HG02678 (cell line): Measurements from ENCODE around the gene OBP2A.
"Not testable (repeated sequence)": the region's sequence is repeated elsewhere in the genome, so short reads cannot be mapped to it uniquely, and the experiment has no call there.

Source experiments
- ATAC-seq: cut with Tn5 transposase; IDR thresholded peaks from one replicate; pipeline ENCODE4 v1.9.1; 2021; ENCODE audit warnings: mild to moderate bottlenecking, moderate library complexity; ENCODE audit not compliant: unreplicated experiment

The OBP2A gene

GRCh38 chr9:135509458-135509857 is 36.5 kb upstream of the OBP2A start:
- ATAC-seq, result no peak

DNA sequence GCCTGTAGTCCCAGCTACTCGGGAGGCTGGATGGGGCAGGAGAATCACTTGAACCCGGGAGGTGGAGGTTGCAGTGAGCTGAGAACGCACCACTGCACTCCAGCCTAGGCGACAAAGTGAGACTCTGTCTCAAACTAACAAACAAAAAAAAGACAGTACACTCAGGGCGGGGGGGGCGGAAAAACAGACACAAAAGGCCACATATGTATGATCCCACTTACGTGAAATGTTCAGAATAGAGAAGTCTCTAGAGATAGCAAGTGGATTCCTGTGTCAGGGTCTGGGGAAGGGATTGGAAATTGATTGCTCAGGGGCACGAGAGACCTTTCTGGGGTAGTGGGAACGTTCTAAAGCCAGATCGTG is 33.7 kb upstream of the OBP2A start:
- no peak for ATAC-seq

DNA sequence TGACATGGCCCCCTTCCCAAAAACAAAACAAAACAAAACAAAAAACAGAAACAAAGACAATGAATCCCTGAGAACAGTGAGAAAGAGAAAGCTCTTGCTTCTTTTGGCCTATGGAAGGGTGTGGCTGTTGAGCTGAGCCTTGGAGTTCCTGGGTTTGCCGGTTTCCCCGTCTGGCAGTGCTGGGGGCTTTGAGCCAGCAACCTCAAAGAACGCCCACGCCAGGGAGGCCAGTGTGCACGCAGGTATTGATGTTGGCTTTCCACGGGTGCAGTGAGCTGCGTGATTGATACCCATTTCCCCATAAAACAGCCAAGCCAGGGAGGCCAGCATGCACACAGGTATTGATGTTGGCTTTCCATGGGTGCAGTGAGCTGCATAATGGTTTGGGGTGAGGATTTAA is 33.0 kb upstream of the OBP2A start:
- ATAC-seq, result no peak

DNA sequence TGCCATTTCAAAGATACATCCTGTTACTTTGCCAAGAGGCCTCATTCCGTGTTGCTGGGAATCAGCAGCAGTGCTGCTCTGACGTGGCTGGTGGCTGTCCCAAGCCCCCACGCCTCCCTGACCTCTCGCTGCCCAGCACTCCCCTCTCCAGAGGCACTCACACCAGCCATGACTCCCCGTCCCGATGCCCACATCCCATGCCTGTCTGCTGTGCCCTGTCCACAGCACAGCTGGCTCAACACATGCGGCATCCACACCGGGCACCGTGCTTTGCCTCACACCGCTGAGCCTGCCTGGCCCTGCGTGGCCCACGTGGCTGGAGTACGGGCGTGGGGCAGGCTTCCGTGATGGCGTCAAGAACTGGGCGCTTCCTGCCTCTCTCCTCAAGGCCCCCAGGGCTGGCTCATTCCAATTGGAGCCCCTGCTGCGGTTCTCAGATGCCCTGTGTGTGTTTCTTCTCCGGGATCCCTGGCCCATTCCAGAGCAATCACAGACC is 32.5 kb upstream of the OBP2A start:
- no peak for ATAC-seq

DNA sequence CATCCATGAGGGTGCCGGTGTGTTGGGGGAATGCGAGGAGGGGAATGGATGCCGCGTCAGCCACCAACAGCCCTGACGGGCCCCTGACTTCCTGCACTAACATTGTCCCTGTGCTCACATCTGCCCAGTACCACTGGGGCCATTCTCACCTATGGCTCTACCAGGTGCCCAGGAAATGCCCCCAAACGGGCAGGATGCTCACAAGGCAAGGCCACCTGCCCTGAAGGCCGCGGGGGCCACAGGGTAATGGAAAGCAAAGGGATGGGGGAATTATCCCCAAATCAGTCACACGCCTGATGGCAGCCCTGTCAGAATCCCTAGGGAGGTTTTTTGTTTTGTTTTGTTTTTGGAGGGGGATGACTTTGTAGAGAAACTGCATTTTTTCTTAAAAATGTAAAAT is 32.0 kb upstream of the OBP2A start:
- ATAC-seq, result not testable (repeated sequence)

GRCh38 chr9:135514342-135515082 is 31.4 kb upstream of the OBP2A start:
- ATAC-seq, result no peak

DNA sequence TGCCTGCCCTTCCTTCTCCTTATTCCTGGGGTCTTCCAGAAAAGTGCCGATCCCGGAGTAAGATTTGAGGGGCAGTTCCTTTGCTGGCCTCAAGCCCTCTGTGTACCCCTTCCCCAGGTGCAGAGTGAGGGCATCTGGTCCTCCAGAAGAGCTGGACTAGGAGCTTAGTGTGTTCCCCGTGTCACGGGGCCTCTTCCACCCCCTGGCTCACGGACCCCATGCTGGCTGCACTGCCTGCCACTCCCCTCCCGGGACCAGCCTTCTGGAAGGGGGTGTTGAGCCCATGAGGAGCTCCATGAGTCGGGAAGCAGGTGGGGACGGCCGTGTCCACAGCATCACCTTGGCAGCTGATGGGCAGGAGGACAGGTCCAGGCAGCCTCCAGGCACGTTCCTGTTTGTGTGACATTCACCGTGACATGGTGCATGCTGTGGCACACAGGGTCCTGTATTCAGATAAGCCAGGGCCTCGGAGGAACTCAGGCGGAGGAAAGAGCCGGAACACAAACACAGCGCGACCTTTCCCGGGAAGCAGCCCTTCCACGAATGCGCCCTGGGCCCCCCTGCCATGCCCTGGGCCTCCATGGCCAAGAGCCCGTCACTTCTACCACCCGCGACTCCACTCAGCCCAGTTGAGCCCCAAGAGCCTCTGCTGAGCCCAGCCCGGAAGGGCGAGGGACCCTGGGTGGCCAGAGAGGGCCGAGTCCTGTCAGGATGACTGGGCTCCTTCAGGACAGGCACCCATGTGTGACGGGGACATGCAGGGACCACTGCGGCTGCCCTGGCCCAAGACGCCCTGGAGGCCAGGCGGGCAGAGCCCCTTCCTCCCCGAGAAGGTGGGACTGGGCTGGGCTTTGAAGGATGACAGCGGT is 30.6 kb upstream of the OBP2A start:
- ATAC-seq, result no peak

- ATAC-seq, result no peak
Measured at GRCh38 chr9:135516132-135516860, 29.6 kb upstream of the OBP2A start.

DNA sequence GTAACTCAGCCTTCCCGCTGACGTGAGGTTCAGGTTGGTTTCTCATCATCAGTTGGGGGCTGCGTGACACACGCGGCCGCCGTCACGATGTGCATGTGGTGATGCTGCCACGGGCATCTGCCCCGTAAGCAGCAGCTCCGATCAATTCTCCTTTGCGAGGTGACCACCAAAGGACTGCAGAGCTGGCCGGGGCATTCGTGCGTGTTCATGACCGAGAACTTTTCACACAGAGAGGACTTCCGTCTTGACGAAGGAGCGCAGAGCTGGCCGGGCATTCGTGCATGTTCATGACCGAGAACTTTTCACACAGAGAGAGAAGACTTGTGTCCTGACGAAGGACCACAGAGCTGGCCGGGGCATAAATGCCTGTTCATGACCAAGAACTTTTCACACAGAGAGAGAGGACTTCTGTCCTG is 28.5 kb upstream of the OBP2A start:
- ATAC-seq, result no peak

GRCh38 chr9:135519179-135519971 is 26.6 kb upstream of the OBP2A start:
- no peak for ATAC-seq

GRCh38 chr9:135520916-135521607 is 24.9 kb upstream of the OBP2A start, which contains the start of gene LCN1:
LCN1 (plus strand) TSS chr9:135521440; CDS start chr9:135521498, 58 bp downstream.
- no peak for ATAC-seq

DNA sequence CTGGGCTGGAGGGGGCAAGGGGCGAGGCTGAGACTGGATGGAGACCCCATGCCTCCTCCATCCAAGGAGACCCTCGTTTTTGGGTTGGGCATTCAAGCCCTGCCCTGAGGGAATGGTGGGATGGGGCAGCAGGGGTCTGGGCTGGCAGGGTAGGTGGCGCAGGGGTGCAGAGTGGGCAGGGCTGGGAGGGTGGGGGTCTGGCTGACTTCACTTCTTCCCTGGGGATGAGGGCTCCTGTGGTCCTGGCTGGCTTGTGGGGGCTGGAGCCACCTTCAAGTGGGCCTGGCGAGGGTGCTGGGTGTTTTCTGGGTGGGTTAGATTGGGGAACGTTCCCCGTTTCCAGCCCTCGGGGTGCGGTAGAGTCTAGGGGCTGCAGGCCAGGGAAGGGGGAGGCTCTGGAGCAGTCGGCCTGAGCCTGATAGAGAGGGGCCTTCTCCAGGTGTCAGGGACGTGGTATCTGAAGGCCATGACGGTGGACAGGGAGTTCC is 24.3 kb upstream of the OBP2A start:
- ATAC-seq, result no peak

DNA sequence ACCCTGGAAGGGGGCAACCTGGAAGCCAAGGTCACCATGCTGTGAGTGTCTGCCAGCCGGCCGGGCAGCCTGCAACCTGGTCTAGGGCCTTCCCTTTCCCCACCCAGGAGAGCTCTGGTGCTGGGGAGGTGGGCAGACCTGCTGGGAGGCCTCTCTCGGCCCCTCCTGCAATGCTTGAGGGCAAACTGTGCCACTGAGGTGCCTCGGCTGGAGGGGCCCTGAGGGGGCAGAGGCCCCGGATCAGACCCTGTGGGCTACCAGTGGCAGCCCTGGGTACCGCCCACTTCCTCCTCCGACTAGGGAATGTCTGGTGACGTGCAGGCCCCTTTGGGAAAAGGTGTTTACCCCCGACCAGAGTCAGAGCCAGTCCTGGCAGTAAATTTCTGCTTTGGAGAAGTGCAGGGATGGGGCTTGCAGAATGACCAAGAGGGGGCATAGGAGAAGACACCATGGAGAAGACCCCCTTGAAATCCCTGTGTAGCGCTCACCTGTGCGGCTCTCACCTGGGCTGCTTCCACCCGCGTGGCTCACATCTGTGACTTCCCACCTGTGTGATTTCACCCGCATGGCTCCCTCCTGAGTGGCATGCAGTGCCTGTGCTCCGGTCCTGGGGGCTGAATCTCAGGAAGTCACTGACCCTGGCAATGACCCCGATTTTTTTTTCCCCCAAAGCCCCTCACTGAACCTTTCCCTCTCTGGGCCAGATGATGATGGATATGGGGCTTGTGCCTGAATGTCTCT is 23.6 kb upstream of the OBP2A start:
- no peak for ATAC-seq

DNA sequence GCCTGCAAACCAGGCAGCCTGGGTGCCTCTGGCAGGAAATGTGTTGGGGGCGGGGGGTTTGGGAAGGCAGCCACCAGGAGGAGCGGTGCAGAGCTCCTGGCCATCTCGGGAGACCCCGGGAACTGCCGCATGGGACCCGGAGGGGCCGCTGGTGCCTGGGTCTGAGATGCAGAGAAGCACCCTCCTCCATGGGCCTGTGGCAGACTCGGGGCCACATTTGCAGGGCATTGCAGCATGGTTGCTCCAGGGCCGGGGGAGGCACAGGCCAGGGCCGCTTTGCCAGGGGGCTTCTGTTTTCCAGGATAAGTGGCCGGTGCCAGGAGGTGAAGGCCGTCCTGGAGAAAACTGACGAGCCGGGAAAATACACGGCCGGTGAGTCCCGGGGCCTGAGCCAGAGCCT is 23.0 kb upstream of the OBP2A start:
- no peak for ATAC-seq

DNA sequence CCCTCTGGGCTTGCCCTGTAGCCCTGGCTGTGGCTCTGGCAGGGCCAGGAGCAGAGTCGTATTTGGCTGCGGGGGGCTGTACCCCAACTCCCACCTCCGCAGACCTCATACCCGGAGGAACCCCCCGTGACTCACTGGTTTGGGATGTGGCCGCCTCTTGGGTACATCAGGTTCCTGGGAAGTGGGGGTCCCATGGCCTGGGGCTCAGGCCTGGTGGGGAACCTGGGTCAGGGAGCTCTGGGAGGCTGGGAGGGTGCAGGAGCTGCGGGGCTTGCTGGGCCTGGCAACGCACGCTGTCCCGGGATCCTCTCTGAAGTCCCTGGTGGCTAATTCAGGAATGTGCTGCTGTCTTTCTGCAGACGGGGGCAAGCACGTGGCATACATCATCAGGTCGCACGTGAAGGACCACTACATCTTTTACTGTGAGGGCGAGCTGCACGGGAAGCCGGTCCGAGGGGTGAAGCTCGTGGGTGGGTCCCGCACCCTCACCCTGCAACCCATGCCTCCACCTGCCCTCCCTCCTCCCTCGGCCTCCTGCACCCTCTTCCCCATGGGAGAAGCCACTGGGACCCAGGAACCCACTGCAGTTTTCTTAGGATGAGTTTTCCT is 22.3 kb upstream of the OBP2A start:
- ATAC-seq, result no peak

GRCh38 chr9:135524130-135524861 is 21.6 kb upstream of the OBP2A start:
- ATAC-seq, result no peak

- ATAC-seq, result no peak
Measured at GRCh38 chr9:135525241-135526088, 20.5 kb upstream of the OBP2A start.
